SK-N-SH treated with all-trans-retinoic acid at 6 μM for 48 hours (cell line): ENCODE data around the gene DDX1.

Source experiments
- BACH2 ChIP-seq: fragments of 250-450 bp; sonication (Bioruptor Pico); IDR thresholded peaks from 2 replicates; pipeline ENCODE4 v1.9.0; 2021; ENCODE audit warnings: mild to moderate bottlenecking, borderline replicate concordance
- ESRRG ChIP-seq: fragments of 250-450 bp; sonication (Bioruptor Pico); IDR thresholded peaks from 2 replicates; pipeline ENCODE4 v1.6.1; 2021; ENCODE audit warnings: mild to moderate bottlenecking
- GLIS3 ChIP-seq: fragments of 250-450 bp; sonication (Bioruptor Pico); IDR thresholded peaks from 2 replicates; pipeline ENCODE4 v1.5.0; 2020; ENCODE audit warnings: mild to moderate bottlenecking, moderate library complexity
- RARB ChIP-seq: fragments of 250-450 bp; sonication (Bioruptor Pico); IDR thresholded peaks from 2 replicates; pipeline ENCODE4 v1.8.0; 2021; ENCODE audit warnings: mild to moderate bottlenecking, moderate library complexity
- TOX ChIP-seq: fragments of 250-450 bp; sonication (Bioruptor Pico); IDR thresholded peaks from 2 replicates; pipeline ENCODE4 v1.8.0; 2021; ENCODE audit warnings: mild to moderate bottlenecking, moderate library complexity, borderline replicate concordance
- ZNF70 ChIP-seq: fragments of 450-650 bp; formaldehyde crosslinking; IDR thresholded peaks from 2 replicates; pipeline ENCODE4 v1.5.0; 2020; ENCODE audit warnings: mild to moderate bottlenecking, moderate library complexity
- TF ChIP-seq, protein P1 (sequence below): fragments of 250-450 bp; sonication (Bioruptor Pico); IDR thresholded peaks from 2 replicates; pipeline ENCODE4 v1.8.0; 2020; ENCODE audit warnings: mild to moderate bottlenecking, moderate library complexity, borderline replicate concordance
- TF ChIP-seq, protein P2 (sequence below): fragments of 250-450 bp; sonication (Bioruptor Pico); IDR thresholded peaks from 2 replicates; pipeline ENCODE4 v1.5.1; 2021; ENCODE audit warnings: mild to moderate bottlenecking, moderate library complexity

DNA sequence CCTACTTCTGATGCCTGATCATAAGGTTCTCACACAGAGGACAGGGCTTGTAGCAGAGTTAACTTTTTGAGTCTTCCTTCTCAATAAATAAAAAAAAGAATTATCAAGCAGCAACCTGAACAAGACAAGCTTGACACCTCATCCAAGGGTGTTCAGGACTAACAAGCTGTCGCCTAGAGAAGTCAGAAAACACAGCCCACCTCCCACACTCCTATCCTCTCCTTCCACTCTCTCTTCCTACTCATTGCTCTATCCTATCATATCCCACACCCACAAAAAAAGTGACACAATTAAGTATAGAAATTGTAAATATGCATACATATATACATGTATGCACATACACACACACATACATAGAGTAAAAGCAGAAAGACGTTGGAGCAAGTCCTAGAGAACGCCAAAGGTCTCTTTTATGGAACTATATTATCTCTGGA lies 35.9 kb upstream of the DDX1 start:
- TF ChIP-seq, protein P1, sequence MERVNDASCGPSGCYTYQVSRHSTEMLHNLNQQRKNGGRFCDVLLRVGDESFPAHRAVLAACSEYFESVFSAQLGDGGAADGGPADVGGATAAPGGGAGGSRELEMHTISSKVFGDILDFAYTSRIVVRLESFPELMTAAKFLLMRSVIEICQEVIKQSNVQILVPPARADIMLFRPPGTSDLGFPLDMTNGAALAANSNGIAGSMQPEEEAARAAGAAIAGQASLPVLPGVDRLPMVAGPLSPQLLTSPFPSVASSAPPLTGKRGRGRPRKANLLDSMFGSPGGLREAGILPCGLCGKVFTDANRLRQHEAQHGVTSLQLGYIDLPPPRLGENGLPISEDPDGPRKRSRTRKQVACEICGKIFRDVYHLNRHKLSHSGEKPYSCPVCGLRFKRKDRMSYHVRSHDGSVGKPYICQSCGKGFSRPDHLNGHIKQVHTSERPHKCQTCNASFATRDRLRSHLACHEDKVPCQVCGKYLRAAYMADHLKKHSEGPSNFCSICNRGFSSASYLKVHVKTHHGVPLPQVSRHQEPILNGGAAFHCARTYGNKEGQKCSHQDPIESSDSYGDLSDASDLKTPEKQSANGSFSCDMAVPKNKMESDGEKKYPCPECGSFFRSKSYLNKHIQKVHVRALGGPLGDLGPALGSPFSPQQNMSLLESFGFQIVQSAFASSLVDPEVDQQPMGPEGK = no peak
- TF ChIP-seq ZNF70 (CRISPR knock-in tag) (no peak), GLIS3 (no peak), RARB (CRISPR knock-in tag) (no peak), ESRRG (CRISPR knock-in tag) (no peak), BACH2 (CRISPR knock-in tag) (no peak), TOX (CRISPR knock-in tag) (no peak)
- TF ChIP-seq, protein P2, sequence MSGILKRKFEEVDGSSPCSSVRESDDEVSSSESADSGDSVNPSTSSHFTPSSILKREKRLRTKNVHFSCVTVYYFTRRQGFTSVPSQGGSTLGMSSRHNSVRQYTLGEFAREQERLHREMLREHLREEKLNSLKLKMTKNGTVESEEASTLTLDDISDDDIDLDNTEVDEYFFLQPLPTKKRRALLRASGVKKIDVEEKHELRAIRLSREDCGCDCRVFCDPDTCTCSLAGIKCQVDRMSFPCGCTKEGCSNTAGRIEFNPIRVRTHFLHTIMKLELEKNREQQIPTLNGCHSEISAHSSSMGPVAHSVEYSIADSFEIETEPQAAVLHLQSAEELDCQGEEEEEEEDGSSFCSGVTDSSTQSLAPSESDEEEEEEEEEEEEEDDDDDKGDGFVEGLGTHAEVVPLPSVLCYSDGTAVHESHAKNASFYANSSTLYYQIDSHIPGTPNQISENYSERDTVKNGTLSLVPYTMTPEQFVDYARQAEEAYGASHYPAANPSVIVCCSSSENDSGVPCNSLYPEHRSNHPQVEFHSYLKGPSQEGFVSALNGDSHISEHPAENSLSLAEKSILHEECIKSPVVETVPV (CRISPR knock-in tag) = no peak
